LNCAP (cell line): ENCODE data around the gene BHLHE40.

Experiments used
- CTCF ChIP-seq: fragments of 450-650 bp; IDR thresholded peaks from 2 replicates; pipeline ENCODE4 v1.5.1; 2017; ENCODE audit warnings: mild to moderate bottlenecking

The BHLHE40 gene

DNA sequence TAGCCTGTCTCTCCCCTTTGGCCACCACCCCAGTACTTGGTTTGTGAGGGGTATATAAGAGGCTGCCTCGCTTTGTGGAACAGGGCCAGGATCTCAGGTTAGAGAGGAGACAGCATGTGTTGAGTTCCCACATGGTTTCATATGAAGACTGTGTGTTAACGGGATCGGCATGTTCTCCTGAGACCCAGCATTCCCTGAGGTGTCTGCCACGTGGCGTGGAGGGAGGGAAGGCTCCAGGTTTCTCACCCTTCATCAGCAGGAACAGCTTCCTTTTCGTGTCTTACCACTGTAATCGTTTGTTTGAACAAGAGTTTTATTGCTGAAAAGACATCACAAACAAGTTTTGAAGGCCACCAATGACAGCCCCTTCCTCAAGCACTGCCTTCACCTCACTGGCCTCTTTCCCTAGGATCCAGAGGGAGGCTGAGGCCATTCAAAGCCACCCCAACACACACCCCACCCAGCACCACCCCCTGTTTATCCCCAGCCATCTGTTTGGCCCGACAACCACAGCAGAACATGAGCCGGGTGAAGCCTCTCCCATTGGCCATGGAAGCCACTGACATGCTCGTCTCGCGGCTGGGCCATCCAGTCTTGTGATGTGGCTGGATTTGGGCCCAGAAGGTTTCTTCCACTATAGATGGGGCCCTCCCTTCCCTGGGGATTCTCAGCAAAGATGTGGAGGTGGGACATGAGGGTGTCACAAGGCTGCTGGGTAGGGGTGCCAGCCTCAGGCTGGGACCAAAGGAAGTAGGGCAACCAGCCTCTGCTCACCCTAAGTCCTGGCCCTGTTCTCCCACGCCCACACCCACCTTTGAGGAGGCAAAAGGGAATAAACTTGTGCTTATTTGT, 10.0 kb downstream of the BHLHE40 start:
- TF ChIP-seq CTCF, result no peak

DNA sequence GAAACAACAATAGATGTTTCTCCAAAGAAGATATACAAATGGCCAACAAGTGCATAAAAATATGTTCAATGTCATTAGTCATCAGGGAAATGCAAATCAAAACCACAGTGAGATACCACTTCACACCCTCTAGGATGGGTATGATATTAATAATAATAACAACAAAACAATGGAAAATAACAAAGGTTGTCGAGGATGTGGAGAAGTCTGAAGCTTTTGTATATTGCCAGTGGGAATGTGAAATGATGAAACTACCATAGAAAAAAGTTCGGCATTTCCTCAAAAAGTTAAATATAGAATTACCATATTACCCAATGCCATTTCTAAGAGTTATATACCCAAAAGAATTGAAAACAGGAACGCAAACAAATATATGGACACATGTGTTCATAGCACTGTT, 10.8 kb downstream of the BHLHE40 start:
- TF ChIP-seq CTCF, result no peak

- TF ChIP-seq CTCF, result no peak
These were observed 12.9 kb downstream of the BHLHE40 start for GRCh38 chr3:4992118-4992517.

DNA sequence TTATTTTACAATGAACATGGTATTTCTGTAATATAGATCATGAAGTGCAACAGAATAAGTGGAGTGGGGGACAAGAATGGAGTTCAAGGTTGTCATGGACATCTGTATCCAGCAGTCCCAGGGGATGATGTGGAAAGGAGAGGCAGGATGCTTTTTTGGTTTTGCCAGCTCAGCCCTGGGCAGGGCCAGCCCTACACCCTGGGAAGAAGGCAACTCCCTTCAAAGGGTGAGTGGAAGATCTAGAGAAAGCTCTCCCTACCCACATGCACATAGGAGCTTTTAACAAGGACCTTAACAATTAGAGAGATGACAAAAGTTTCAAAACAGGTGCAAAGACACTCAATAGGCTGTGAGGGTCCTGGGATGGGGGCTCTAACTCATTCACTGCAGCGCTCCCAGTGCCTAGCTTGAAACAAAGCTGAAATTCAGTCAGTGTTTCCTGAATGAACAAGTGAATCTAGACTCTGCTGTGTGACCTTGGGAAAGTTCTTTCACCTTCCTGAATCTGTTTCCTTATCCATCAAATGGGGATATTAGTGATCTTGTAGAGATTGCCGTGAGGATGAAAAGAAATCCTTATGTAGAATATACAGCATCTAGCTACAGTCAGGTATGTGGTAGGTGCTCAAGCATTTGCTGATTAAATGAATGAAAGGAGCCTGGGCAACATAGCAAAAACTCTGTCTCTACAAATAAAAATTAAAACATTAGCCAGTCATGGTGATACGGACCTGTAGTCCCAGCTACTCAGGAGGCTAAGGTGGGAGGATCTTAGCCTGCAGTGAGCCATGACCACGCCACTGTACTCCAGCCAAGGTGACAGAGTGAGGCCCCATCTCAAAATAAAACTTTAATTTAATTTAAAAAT, 14.3 kb downstream of the BHLHE40 start:
- no peak for TF ChIP-seq CTCF

DNA sequence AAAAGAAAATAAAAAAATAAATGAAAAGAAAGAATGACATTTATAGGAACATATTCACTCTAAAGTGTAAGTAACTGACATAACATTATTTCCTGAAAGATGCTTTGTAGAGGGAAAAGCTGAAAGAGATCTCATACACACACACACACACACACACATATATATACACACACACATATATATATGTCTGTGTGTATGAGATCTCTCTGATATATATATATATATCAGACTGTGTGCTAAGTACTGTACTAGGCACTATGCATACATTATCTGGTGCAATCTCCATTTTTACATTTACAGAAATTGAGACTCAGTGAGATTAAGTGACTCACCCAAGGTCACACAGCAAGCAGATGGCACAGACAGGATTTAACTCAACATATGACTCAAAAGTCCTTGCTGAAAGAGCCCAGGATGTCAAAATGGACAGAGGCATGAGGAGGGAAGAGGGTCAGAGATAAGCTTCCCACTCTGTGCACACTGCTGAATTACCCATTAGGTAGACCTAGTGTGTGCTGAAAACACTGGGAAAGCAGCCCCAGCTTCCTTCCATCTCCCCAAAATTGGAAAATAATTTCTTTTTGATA, 15.0 kb downstream of the BHLHE40 start:
- no peak for TF ChIP-seq CTCF

GRCh38 chr3:4994823-4995499, 15.7 kb downstream of the BHLHE40 start:
- no peak for TF ChIP-seq CTCF

GRCh38 chr3:4995500-4996053, 16.3 kb downstream of the BHLHE40 start:
- TF ChIP-seq CTCF, result no peak
